Stimulated activated CD4-positive, alpha-beta T cell treated with anti-CD3 and anti-CD28 coated beads, Interleukin-1b, Interleukin-23, amount 100 ng/mL, for 48 hours (primary cell): ENCODE results near the gene HAL.

Experiments
- DNase-seq: peaks from one replicate; pipeline ENCODE4 v3.0.0-alpha.2; 2020

Gene HAL

GRCh38 chr12:96014943-96015599 lies 18.9 kb upstream of the HAL start:
- DNase-seq, result no peak

DNA sequence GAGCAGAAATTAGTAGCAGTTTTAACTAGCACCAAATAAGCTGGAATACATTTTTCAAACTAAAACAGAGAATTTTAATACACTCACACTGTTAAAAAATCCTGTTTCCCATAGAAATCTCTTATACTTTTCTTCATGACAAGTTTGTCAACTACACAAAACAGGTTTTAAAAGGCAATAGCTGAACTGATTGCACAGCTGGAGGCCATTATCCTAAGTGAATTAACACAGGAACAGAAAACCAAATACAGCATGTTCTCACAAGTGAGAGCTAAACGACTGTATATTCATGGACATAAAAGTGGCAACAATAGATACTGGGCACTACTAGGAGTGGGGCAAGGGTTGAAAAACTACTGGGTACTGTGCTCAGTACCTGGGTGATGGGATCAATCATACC lies 11.6 kb upstream of the HAL start:
- DNase-seq, result no peak

DNA sequence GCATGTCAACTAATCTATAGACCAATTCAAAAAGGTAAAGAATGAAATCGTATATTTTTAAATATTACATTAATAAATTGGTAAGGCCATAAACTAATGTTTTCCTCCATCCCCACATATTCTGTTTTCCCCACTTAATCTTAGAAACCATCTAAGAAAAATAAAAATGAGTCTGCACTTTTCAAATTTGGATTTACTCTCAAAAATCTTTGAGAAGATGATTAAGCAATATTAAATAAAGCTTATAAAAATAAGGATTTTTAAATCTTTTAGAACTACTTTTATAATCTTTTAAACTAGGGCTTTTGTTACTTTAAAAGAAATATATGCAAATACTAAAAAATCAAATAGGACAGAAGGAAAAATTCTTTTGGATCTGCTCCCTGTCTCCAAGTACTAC lies 10.6 kb upstream of the HAL start:
- no peak for DNase-seq

- no peak for DNase-seq
These were observed 4.7 kb upstream of the HAL start for GRCh38 chr12:96000858-96001257.

- no peak for DNase-seq
These were observed 3.3 kb upstream of the HAL start for GRCh38 chr12:95999484-95999883.

DNA sequence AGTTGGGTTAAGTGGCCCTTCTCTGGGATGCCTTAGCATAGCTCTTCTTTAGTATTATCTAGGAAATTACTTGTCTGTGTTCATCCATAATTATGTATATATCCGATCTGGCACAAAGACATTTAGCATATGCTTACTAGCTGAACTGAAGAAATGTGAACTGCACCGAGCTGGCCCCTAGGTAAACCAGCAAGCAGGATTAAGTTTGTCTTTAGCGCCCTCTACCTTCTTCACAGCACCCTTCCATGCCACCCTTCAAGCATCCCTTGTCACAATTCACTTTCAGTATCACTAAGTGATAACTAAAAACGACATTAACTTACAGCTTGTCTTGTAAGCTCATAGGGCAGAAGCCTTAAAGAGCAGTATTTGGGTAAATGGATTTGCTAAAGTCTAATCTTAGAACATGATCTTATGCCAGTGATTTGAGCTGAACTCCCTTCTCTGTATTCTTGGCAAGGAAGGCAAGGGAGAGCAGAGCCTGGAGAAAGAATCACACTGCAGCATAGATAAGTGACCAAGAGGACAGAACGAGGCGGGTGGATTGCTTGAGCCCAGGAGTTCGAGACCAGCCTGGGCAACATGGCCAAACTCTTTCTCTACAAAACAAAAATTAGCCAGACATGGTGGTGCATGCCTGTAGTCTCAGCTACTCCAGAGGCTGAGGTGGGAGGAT lies 2.6 kb upstream of the HAL start:
- DNase-seq, result peak; percentile 46

DNA sequence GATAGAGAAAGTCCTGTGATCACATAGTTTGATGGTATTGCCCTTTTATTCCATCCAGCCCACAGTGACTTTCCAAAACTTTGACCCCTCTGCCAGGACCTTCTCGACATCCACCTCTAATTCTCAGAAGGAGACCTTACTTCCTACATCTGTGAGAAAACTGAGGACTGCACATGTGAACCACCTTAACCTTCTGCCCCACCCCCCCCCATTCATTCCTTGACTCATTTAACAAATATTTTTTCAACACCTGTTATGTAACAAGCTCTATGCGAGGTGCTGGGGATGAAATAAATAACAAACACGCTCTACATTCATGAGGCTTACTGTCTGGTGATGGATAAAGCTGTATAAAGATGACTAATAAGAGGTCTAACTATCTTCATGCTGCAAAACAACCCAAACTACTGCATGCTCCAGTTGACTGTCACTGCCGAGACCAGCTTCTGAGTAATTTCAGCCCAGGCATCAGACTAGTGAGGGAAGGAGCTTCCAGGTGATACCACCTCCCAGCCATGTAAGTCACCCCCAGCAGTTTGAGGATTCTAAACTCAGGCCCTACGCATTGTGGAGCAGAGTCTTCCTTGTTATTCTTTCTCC lies 1.9 kb upstream of the HAL start:
- peak; percentile 20 for DNase-seq

DNA sequence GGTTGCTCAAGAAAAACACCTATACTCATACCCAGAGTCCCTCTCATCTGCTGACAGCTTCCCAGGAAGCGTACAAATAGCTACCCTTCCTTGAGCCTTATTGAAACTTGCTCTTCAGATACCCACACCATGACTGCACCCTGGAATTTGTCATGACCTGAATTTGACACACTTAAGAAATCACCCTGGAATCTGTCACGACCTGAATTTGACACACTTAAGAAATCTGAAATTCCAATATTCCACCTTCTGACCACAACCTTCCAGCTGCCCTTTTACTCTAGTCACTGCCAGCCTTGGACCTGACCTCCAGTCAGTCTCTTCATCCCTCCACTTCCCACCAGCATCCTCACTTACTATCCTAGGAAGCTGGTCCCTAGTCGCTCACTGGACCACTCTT lies 1.1 kb upstream of the HAL start:
- DNase-seq, result no peak

DNA sequence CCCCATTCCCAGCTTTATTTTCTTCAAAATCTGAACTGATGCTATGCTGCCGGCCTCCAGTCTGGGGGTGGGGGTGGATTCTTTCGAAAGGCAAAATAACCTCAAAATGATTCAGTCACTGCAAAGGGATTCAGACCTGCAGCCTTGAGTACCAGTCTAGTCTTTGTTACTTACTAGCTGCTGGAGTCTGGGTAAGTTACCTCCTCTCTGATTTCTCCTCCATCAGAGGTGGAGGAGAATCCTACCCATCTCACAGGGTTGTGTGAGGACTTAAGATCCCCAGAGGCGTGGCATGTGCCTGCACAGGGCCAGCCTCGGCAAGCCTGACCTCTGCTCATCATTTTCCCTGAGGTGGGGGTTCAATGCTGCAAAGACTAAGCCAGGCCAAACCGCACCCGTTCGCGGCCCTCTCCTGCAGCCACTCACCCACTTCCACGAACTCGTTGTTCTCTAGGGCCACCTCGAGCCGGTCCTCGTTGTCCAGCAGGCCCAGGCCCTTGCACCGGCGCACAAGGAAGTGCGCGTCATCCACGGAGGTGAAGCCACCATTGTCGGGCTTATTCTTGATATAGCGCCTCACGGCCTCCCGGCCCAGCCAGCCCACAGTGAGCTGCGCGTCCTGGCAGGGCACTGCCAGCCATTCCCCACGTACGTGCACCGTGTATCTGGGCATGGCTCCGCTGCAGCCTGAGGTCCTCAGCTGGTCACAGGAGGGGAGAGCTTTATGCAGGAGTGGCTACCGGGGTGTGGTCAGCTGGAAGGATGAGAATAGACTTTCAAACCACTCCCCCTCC lies 709 bp downstream of the HAL start:
- no peak for DNase-seq

- DNase-seq, result no peak
These were observed 1.7 kb downstream of the HAL start for GRCh38 chr12:95994476-95994875.

GRCh38 chr12:95993907-95994306 lies 2.2 kb downstream of the HAL start:
- DNase-seq, result no peak

DNA sequence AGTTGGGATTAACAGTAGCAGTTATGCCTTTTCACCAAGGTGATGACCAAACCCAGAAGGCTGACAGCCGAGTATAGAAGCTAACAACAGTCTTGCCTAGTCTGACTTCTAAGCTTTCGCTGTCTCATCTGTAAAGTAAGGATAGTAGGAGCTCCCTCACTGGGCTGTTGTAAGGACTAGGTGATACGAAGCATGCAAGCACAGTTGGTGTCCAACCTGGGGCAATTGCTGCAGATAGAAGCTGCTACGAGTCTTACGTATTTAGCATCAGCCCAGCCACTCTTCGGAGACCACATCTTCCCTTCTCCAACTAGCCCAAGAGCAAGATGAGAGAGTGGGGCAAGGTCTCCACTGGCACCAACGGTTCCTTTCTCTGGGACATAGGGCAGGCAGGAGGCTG lies 6.0 kb downstream of the HAL start:
- DNase-seq, result no peak

GRCh38 chr12:95989504-95990123 lies 6.5 kb downstream of the HAL start:
- no peak for DNase-seq

DNA sequence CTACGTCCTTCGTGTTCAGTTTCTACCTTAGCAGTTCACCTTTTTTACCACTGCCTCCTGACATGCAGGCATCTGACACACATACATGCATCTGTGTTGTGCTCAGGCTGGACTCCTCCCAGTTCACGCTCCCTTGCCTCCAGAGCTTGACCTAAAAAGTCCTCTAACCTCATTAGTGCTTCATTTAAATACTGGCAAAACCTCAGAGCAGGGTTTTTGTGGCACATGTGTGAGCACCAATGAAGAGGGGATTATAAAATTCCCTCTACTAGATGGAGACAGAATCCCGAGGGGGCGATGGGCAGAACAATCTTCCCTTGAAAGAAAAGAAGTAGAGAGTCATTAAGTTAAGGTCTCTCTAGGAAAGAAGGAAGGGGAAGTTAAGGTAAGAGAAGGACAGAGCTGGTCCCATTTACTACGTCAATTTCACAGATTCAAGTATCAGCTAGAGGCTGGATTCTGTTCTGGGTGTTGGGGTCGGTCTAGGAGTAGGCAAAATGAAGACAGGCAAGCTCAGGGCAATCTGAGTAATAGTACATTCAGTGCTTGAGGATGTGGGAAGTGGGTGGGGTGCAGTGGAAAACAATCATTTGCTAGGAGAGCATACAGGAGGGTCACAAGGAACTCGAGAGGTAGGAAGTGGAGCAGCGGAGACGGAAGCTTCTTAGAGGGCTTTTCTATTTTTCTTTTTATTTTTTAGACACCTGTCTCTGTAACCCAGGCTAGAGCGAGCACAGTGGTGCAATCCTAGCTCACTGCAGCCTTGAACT lies 7.5 kb downstream of the HAL start:
- no peak for DNase-seq

DNA sequence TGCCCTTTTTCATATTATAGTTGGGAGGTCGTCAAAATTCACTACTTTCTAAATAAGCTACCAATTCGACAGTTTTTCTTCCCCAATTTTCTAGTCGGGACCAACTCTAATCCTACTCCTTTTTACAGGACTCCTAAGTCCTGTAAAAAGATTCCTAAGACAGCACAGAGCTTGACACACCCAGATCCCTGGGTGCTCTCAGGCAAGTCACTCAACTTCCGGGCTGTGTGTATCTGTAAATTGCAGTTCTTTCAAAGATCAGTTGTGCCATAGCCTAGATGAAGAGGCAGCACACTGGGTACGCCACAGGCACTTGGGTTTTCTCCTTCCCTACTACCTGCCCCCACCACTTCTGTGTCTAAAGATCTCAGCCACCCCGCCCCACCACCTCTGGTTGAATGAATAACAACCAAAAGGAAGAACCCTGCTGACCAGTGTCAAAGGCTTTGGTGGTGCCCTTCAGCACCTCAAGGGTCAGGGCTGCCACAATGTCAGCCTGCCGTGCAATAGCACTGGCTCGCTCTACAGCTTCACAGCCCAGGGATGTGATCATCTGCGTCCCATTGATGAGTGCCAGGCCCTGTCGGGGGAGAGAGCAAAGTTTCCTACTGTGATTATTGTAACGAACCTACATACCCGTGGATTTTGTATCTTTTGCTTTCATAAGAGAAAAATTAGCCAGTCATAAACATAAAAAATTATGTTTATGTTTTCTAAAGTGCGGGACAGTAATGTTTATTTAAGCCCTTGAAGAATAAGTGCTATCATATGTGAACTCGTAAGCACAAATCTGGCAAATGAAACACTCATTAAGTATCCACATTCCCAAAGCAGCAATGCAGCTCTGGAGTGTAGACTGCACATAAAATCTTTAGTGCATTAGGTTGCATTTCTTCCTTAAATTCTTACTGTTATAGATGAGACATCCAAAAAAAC lies 9.2 kb downstream of the HAL start:
- DNase-seq, result no peak

DNA sequence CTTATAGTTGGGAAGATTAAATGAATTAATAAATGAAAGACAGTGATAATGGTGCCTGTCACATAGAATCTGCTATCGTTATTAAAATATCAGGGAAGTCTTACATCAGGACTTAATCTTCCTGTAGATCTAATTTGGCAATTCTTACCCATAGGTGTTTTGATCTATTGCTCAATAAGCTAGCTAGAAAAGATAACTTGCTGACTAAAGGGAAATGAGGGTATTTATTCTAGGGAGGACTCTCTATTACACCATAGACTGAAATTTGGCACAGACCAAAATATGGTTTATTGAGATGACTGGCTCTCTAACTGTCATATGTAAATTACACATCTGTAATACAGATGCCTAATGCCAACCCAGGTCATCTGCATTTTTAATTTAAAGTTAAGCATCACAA lies 11.5 kb downstream of the HAL start:
- no peak for DNase-seq

GRCh38 chr12:95982602-95983001 lies 13.5 kb downstream of the HAL start:
- no peak for DNase-seq

- DNase-seq, result no peak
These were observed 15.7 kb downstream of the HAL start for GRCh38 chr12:95980437-95980836.

DNA sequence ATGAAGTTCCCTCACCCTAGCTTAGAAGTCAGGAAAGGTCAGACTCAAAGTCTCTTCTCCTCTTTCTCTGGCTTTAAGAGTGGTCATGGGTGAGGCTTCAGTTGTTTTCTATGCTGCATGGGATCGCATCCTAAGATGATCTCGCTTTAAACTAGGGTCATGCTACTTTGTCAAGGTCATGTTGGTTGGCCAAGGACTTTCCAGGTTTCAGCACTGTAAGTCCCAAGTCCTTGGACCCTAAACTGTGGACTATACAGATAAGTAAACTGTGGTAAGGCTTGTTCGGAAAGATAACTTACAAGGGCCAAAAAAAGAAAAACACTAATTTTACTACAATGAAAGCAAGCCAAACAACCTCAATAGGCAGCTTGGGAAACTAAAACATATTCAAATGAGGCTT lies 17.4 kb downstream of the HAL start:
- DNase-seq, result no peak

DNA sequence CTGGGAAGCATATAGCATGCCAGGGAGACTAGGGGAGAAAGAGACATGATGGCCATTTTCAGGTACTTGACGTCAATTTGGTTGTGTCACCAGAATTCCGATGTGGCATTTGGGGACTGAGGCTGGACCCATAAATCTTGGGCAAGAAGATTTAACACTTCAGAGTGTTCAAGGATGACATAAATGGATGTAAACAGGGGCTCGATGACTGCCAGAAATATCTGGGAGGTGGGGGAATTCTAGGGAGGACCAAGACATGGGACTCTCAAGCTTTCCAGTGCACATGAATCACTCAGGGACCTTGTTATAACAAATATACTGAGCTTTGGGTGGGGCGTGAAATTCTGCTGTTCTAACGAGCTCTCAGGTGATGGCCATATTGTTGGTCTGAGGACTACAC lies 17.8 kb downstream of the HAL start:
- no peak for DNase-seq

GRCh38 chr12:95977764-95978305 lies 18.3 kb downstream of the HAL start:
- DNase-seq, result no peak
